Psoas muscle (tissue), 8 donors: ENCODE measurements around the gene RNF44. TPM values are rescaled to one million over a fixed set of nuclear protein-coding genes. Genes with fewer than 3 reads are reported as not detected.
A peak's percentile ranks its signal among the peaks of the same experiment; 100 is the strongest.

Source experiments
- ATAC-seq, 4 donors: fragments of 200-7000 bp; cut with Tn5 transposase; one replicate each; pipeline ENCODE4 v1.9.1; 2020; ENCODE audit warnings: moderate library complexity in 3 of 4, mild to moderate bottlenecking in 2 of 4
- DNase-seq, 2 donors: peaks; one replicate each; pipeline ENCODE4 v3.0.0-alpha.2; 2020
- H3K27ac ChIP-seq: fragments of 200-600 bp; one replicate; pipeline ENCODE4 v1.8.0; 2022
- H3K27me3 ChIP-seq, 3 donors: fragments of 200-600 bp in 1 of 3; one replicate each; pipeline versions ENCODE4 v1.6.1 to v1.8.0; 2013 to 2022; ENCODE audit warnings: low read length in 2 of 3, mild to moderate bottlenecking in 2 of 3, moderate library complexity in 1 of 3; ENCODE audit not compliant: insufficient read depth in 3 of 3
- H3K36me3 ChIP-seq, 2 donors: fragments of 200-600 bp in 1 of 2; one replicate each; pipeline versions ENCODE4 v1.6.1 to v1.8.0; 2013 to 2022; ENCODE audit warnings: low read depth in 1 of 2, mild to moderate bottlenecking in 1 of 2, moderate library complexity in 1 of 2; ENCODE audit not compliant: insufficient read depth in 1 of 2
- H3K4me1 ChIP-seq: fragments of 200-600 bp; one replicate; pipeline ENCODE4 v1.8.0; 2022
- H3K4me3 ChIP-seq: fragments of 200-600 bp; one replicate; pipeline ENCODE4 v1.8.0; 2022; ENCODE audit warnings: mild to moderate bottlenecking
- H3K9me3 ChIP-seq: fragments of 200-600 bp; one replicate; pipeline ENCODE4 v1.8.0; 2022
- CTCF ChIP-seq: fragments of 200-600 bp; IDR thresholded peaks from one replicate; pipeline ENCODE4 v1.8.0; 2022; ENCODE audit warnings: antibody characterized with exemption
- WGBS, 3 donors: extraction: QIAGEN DNeasy Blood & Tissue Kit; methylation state at CpG; one replicate each; pipeline versions ENCODE4 v1.1.6 to v1.1.7; 2013; 5-methylcytosine and 5-hydroxymethylcytosine counted together
- intact Hi-C, 2 donors: fragments of 100-400 bp; cut with DNase I; formaldehyde crosslinking; loops; one replicate each; pipeline versions ENCODE4 v1.11.0 to v1.14.2; 2022
- polyA plus RNA-seq, 3 donors: library from polyadenylated mRNA; stranded (reverse); fragments of 200-250 nt; gene quantifications; one replicate each; pipeline ENCODE4 v1.2.3, GENCODE V29; 2013
- total RNA-seq, 4 donors: library from RNA; stranded (reverse); fragmentation: NEBNext Ultra II Directional in 2 of 4; extraction: Animal tissue kit (Norgen Biotek cat#: 25700) in 2 of 4; gene quantifications; one replicate each; pipeline versions ENCODE4 v1.2.1 to v1.2.4, GENCODE V29; 2021 to 2023
- donor health status: healthy with polysubstance abuse.
- donor health status: DM: no; HTN: no; CAD: no; lungs with moderate emphysema.
- donor health status: Bipolar disorder and iron deficiency.
- donor health status: healthy.
- donor health status: DM: yes; HTN: yes; CAD: no.
- donor health status: DM: no; HTN: no; CAD: no.
- donor health status: DM: no; HTN: no; CAD: no.
- donor health status: DM: yes; HTN: yes; CAD: no.

RNF44 gene
- total and polyA plus RNA-seq, 7 donors: 5.6 to 22.4 (median 14.2) TPM

- Histone ChIP-seq H3K4me3 (peak overlapping the region; percentile 76), H3K27ac (peak overlapping the region; percentile 71), H3K4me1 (peaks cover 19% of the 10 kb centered on the region), H3K36me3 (no peaks in the 10 kb centered on the region), H3K27me3 (no peaks in the 10 kb centered on the region), H3K9me3 (no peaks in the 10 kb centered on the region)
- 68 to 73% (median 68%) methylated on average over 15 to 16 of the region's 16 CpGs for WGBS, 3 donors
- intact Hi-C loops: loop anchor here in 1 of 2 donors (10.0 kb wide), 1 partner anchor 127 kb away; the partner anchor contains the start of gene CLTB
- no peak for TF ChIP-seq CTCF
- DNase-seq: no peak
- ATAC-seq: no peak
These were observed 5.0 kb upstream of the RNF44 start for GRCh38 chr5:176542135-176542595.

- Histone ChIP-seq H3K4me1 (peaks cover 19% of the 10 kb centered on the region), H3K36me3 (no peaks in the 10 kb centered on the region), H3K9me3 (no peaks in the 10 kb centered on the region), H3K4me3 (peak overlapping the region; percentile 76), H3K27me3 (no peaks in the 10 kb centered on the region), H3K27ac (peak overlapping the region; percentile 63)
- intact Hi-C loops: loop anchor here in 1 of 2 donors (10.0 kb wide), 1 partner anchor 127 kb away; the partner anchor contains the start of gene CLTB
- ATAC-seq: no peak
- no peak for TF ChIP-seq CTCF
- WGBS, 3 donors: 57 to 63% (median 62%) methylated on average over 12 of the region's 12 CpGs
- peak; percentile 51 to 72 for DNase-seq
These were observed 4.3 kb upstream of the RNF44 start for GRCh38 chr5:176541338-176542134.

DNA sequence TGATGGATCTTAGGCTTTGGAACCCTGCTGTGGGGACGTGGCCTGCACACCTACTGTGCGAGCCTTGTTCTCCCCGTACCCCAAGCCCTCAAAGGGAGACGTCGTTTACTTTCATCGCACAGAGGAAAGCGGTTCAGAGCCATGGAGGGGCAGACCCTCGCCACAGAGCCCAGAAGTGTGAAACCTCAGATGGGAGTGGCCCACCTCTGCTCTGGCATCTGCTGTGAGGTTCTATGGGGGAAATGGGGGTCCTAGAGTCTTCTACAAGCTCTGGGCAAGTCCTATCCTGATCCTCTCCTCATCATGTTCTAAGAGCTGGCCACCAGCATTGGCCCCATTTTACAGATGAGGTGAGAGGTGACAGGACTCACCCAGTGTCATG is 3.7 kb upstream of the RNF44 start:
- Histone ChIP-seq H3K9me3 (no peaks in the 10 kb centered on the region), H3K4me1 (peaks cover 19% of the 10 kb centered on the region), H3K27ac (peak overlapping the region; percentile 63), H3K27me3 (no peaks in the 10 kb centered on the region), H3K4me3 (no peak overlapping the region), H3K36me3 (no peaks in the 10 kb centered on the region)
- no peak for DNase-seq
- intact Hi-C loops: loop anchor here in 1 of 2 donors (10.0 kb wide), 1 partner anchor 126 kb away; the partner anchor contains the start of gene CLTB
- no peak for ATAC-seq
- WGBS, 3 donors: 86 to 93% (median 90%) methylated on average over 8 of the region's 8 CpGs
- TF ChIP-seq CTCF: no peak

DNA sequence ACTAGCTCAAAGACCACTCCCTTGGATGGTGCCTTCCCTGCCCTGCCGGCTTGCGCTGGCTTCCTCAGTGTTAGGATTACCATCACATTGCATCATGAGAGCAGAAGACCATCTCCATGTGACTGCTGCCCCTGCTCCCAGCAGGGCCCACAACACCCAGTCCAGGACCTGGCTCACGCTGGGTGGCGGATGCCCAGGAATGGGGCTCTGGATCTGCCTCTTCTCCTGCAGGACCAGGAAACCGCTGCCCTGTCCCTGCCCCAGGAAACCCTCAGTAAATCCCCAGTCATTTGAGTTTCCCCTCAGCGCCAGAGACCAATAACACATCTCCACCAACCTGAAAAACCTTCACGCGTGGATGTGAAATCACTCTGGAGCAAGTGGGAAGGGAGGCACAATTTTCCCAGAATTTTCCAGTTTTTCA is 3.3 kb upstream of the RNF44 start:
- intact Hi-C loops: loop anchor here in 1 of 2 donors (10.0 kb wide), 1 partner anchor 126 kb away; the partner anchor contains the start of gene CLTB
- ATAC-seq (no peak), DNase-seq (peak in 1 of 2 donors; percentile 20)
- H3K9me3 ChIP-seq: no peaks in the 10 kb centered on the region
- WGBS, 3 donors: 86 to 87% (median 87%) methylated on average over 8 of the region's 8 CpGs
- no peak for TF ChIP-seq CTCF
- H3K4me3 ChIP-seq: no peak overlapping the region
- H3K36me3 ChIP-seq: no peaks in the 10 kb centered on the region
- no peak overlapping the region for H3K27ac ChIP-seq
- peaks cover 22% of the 10 kb centered on the region for H3K4me1 ChIP-seq
- no peaks in the 10 kb centered on the region for H3K27me3 ChIP-seq
